ENCODE results near the gene BACH2. TPM values are rescaled to one million over a fixed set of nuclear protein-coding genes. Genes with fewer than 3 reads are reported as not detected.

The BACH2 gene
- total and polyA plus RNA-seq, 2 experiments from 2014 or later, result under 0.01 TPM; not detected in 1

DNA sequence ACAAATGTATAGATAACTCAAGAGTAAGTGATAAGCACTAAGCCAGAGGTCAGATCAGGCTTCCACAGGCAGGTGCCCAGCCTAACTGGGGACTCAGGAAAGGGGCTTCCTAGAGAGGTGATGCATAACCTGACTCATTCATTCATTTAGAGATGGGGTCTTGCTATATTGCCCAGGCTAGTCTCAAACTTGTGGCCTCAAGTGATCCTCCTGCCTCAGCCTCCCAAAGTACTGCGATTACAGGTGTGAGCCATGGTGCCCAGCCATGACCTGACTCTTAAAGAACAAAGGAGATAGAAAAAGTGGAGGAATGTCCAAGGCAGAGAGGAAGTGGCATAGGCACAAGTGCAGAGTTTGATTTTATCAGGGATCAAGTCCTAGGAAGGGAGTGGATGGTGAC, 360.5 kb downstream of the BACH2 start:
- Histone ChIP-seq H3K79me2 (ENCODE audit: insufficient read depth) (no peaks in the 10 kb centered on the region), H4K20me1 (ENCODE audit: insufficient read depth) (no peaks in the 10 kb centered on the region), H3K4me3 (no peak overlapping the region), H3K27me3 (replicated peaks; ENCODE audit: insufficient read depth) (peaks cover 9% of the 10 kb centered on the region; the same call in 1 of the 2 replicates), H3K4me1 (ENCODE audit: insufficient read depth) (0 out of 2 replicates have a peak, but pooled peaks cover 6% of the 10 kb centered on the region), H3K27ac (no peak overlapping the region), H3K36me3 (ENCODE audit: low read depth) (no peaks in the 10 kb centered on the region), H3K9me2 (ENCODE audit: insufficient read depth) (no peaks in the 10 kb centered on the region), H3K4me2 (ENCODE audit: unreplicated experiment) (no peak overlapping the region), H2AFZ (no peak overlapping the region), H3K9ac (no peak overlapping the region), H3K9me3 (ENCODE audit: low read depth) (no peaks in the 10 kb centered on the region), H3F3A (ENCODE audit: insufficient read depth) (no peaks in the 10 kb centered on the region)
- in situ Hi-C loops (cut with MboI), result loop anchor here (10.0 kb wide), 1 partner anchor 549 kb away; no protein-coding TSS in a partner anchor
- WGBS, 2 experiments (ENCODE audit: low coverage in 1 of 2, low lambda C conversion rate in 2 of 2, missing lambda C conversion rate in 2 of 2), result 76 to 97% methylated on average over 1 of the region's 1 CpG
- no peak for DNase-seq
- no peak for TF ChIP-seq EZH2 (IDR thresholded peaks at IDR 0.05; ENCODE audit: insufficient read depth, poor library complexity, severe bottlenecking)
- TF ChIP-seq EZH2phosphoT487 (IDR thresholded peaks at IDR 0.05; ENCODE audit: insufficient read depth, low read depth), result no peak

GRCh38 chr6:89934685-89935366, 361.8 kb downstream of the BACH2 start:
- no peak overlapping the region for H2AFZ ChIP-seq
- H3K4me2 ChIP-seq (ENCODE audit: unreplicated experiment), result no peak overlapping the region
- TF ChIP-seq EZH2phosphoT487 (IDR thresholded peaks at IDR 0.05; ENCODE audit: insufficient read depth, low read depth) (no peak), EZH2 (IDR thresholded peaks at IDR 0.05; ENCODE audit: insufficient read depth, poor library complexity, severe bottlenecking) (no peak)
- no peaks in the 10 kb centered on the region for H4K20me1 ChIP-seq (ENCODE audit: insufficient read depth)
- H3K27ac ChIP-seq, result no peak overlapping the region
- no peaks in the 10 kb centered on the region for H3K9me3 ChIP-seq (ENCODE audit: low read depth)
- 82 to 84% methylated on average over 19 of the region's 19 CpGs for WGBS, 2 experiments (ENCODE audit: low coverage in 1 of 2, low lambda C conversion rate in 2 of 2, missing lambda C conversion rate in 2 of 2)
- no peaks in the 10 kb centered on the region for H3K4me1 ChIP-seq (ENCODE audit: insufficient read depth)
- H3K36me3 ChIP-seq (ENCODE audit: low read depth), result no peaks in the 10 kb centered on the region
- no peaks in the 10 kb centered on the region for H3K79me2 ChIP-seq (ENCODE audit: insufficient read depth)
- in situ Hi-C loops (cut with MboI), result loop anchor here (10.0 kb wide), 1 partner anchor 550 kb away; no protein-coding TSS in a partner anchor
- no peaks in the 10 kb centered on the region for H3F3A ChIP-seq (ENCODE audit: insufficient read depth)
- H3K9ac ChIP-seq, result no peak overlapping the region
- no peak overlapping the region for H3K4me3 ChIP-seq
- no peaks in the 10 kb centered on the region for H3K9me2 ChIP-seq (ENCODE audit: insufficient read depth)
- H3K27me3 ChIP-seq (replicated peaks; ENCODE audit: insufficient read depth), result peaks cover 5% of the 10 kb centered on the region; the same call in 1 of the 2 replicates
- DNase-seq, result no peak

DNA sequence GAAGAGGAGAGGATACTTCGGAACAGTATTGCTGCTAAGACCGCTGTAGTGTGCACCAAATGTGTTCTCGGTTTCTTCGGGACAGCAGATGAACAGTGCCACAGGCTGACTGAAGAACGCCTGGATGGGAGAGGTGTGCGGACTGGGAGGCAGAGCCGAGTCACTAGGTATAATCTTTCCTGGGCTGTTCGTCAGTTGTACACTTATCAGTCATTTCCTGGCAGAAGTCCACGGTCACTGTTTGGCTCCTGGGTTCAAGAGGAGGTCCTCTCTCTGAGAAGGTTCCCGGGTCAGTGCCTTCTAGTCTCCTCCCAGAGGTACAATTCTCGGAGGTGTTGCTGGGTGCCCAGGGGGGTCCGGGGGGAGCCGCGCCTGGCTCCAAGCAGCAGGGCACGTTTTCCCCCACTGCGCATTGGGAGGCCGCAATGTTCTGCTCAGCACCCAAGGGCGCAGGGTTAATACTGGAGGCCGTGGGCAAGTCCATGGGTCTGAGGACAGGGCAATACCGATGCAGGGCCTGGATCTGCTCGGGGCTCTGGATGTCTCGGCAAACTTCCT, 364.3 kb downstream of the BACH2 start:
- Histone ChIP-seq H3K4me3 (no peak overlapping the region), H3K79me2 (ENCODE audit: insufficient read depth) (no peaks in the 10 kb centered on the region), H3F3A (ENCODE audit: insufficient read depth) (no peaks in the 10 kb centered on the region), H4K20me1 (ENCODE audit: insufficient read depth) (no peaks in the 10 kb centered on the region), H2AFZ (no peak overlapping the region), H3K9ac (no peak overlapping the region), H3K27me3 (replicated peaks; ENCODE audit: insufficient read depth) (peaks cover 5% of the 10 kb centered on the region; the same call in 1 of the 2 replicates), H3K36me3 (ENCODE audit: low read depth) (no peaks in the 10 kb centered on the region), H3K4me1 (ENCODE audit: insufficient read depth) (no peaks in the 10 kb centered on the region), H3K9me3 (ENCODE audit: low read depth) (no peaks in the 10 kb centered on the region), H3K9me2 (ENCODE audit: insufficient read depth) (no peaks in the 10 kb centered on the region), H3K4me2 (ENCODE audit: unreplicated experiment) (no peak overlapping the region), H3K27ac (no peak overlapping the region)
- in situ Hi-C loops (cut with MboI), result loop anchor here (10.0 kb wide), 1 partner anchor 552 kb away; no protein-coding TSS in a partner anchor
- WGBS, 2 experiments (ENCODE audit: low coverage in 1 of 2, low lambda C conversion rate in 2 of 2, missing lambda C conversion rate in 2 of 2), result 83 to 88% methylated on average over 21 to 22 of the region's 22 CpGs
- no peak for DNase-seq
- TF ChIP-seq EZH2phosphoT487 (IDR thresholded peaks at IDR 0.05; ENCODE audit: insufficient read depth, low read depth), result no peak
- TF ChIP-seq EZH2 (IDR thresholded peaks at IDR 0.05; ENCODE audit: insufficient read depth, poor library complexity, severe bottlenecking), result no peak

DNA sequence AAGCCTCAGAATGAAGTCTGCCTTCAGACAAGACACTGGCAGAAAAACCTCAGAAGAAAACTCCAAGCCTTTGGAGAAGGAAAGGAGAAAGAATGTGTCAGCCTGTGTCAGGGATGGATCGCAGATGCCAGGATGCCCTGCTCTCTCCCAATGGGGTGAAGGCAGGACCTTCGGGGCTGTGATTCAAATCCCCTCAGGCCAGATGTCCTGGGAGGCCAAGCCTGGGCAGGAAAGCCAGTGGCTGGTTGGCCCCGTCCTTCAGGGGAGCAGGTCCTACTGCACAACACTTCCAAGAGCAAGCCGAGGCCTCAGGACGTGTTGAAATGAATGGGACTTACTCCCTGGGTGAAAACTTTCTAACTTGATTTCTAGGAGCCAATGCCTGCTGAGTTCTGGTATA, 365.9 kb downstream of the BACH2 start:
- in situ Hi-C loops (cut with MboI), result loop anchor here (10.0 kb wide), 1 partner anchor 554 kb away; no protein-coding TSS in a partner anchor
- Histone ChIP-seq H3K4me2 (ENCODE audit: unreplicated experiment) (no peak overlapping the region), H3K36me3 (ENCODE audit: low read depth) (no peaks in the 10 kb centered on the region), H4K20me1 (ENCODE audit: insufficient read depth) (no peaks in the 10 kb centered on the region), H3K9me3 (ENCODE audit: low read depth) (no peaks in the 10 kb centered on the region), H2AFZ (no peak overlapping the region), H3K4me3 (no peak overlapping the region), H3K4me1 (ENCODE audit: insufficient read depth) (no peaks in the 10 kb centered on the region), H3K9ac (no peak overlapping the region), H3K27ac (no peak overlapping the region), H3K79me2 (ENCODE audit: insufficient read depth) (no peaks in the 10 kb centered on the region), H3K27me3 (replicated peaks; ENCODE audit: insufficient read depth) (peaks cover 8% of the 10 kb centered on the region), H3F3A (ENCODE audit: insufficient read depth) (no peaks in the 10 kb centered on the region), H3K9me2 (ENCODE audit: insufficient read depth) (no peaks in the 10 kb centered on the region)
- 75 to 85% methylated on average over 5 of the region's 5 CpGs for WGBS, 2 experiments (ENCODE audit: low coverage in 1 of 2, low lambda C conversion rate in 2 of 2, missing lambda C conversion rate in 2 of 2)
- no peak for DNase-seq
- TF ChIP-seq EZH2phosphoT487 (IDR thresholded peaks at IDR 0.05; ENCODE audit: insufficient read depth, low read depth) (no peak), EZH2 (IDR thresholded peaks at IDR 0.05; ENCODE audit: insufficient read depth, poor library complexity, severe bottlenecking) (no peak)

Data from GM23248 (cell line).